Liver (tissue), 9 donors: ENCODE measurements around the gene SHF. TPM values are rescaled to one million over a fixed set of nuclear protein-coding genes. Genes with fewer than 3 reads are reported as not detected.

Experiments used
- DNase-seq: peaks from one replicate; pipeline ENCODE4 v3.0.0-alpha.2; 2017; ENCODE audit warnings: low spot score
- H3K27ac ChIP-seq, 2 donors: one replicate each; pipeline ENCODE4 v1.7.0; 2013; ENCODE audit warnings: inconsistent platforms in 2 of 2, low read length in 2 of 2, control low read depth in 1 of 2, low read depth in 1 of 2, mild to moderate bottlenecking in 1 of 2
- H3K27me3 ChIP-seq, 4 donors: one replicate each; pipeline versions ENCODE4 v1.6.1 to v1.7.0; 2013; ENCODE audit warnings: low read length in 3 of 4, inconsistent platforms in 1 of 4, mild to moderate bottlenecking in 1 of 4, moderate library complexity in 1 of 4; ENCODE audit not compliant: control insufficient read depth in 4 of 4, insufficient read depth in 4 of 4
- H3K36me3 ChIP-seq, 4 donors: one replicate each; pipeline versions ENCODE4 v1.6.1 to v1.7.0; 2013; ENCODE audit warnings: low read length in 3 of 4, mild to moderate bottlenecking in 3 of 4, low read depth in 1 of 4, moderate library complexity in 1 of 4; ENCODE audit not compliant: control insufficient read depth in 4 of 4, insufficient read depth in 3 of 4
- H3K4me1 ChIP-seq, 4 donors: one replicate each; pipeline versions ENCODE4 v1.6.1 to v1.7.0; 2013; ENCODE audit warnings: low read length in 3 of 4, mild to moderate bottlenecking in 3 of 4, moderate library complexity in 1 of 4; ENCODE audit not compliant: control insufficient read depth in 4 of 4, insufficient read depth in 4 of 4
- H3K4me3 ChIP-seq, 3 donors: one replicate each; pipeline versions ENCODE4 v1.6.1 to v1.7.0; 2013; ENCODE audit warnings: low read length in 3 of 3, control low read depth in 1 of 3, low read depth in 1 of 3, mild to moderate bottlenecking in 1 of 3
- H3K9ac ChIP-seq, 2 donors: one replicate each; pipeline ENCODE4 v1.7.0; 2013; ENCODE audit warnings: low read length in 2 of 2, mild to moderate bottlenecking in 2 of 2, moderate library complexity in 2 of 2, control low read depth in 1 of 2, low read depth in 1 of 2
- H3K9me3 ChIP-seq, 4 donors: one replicate each; pipeline versions ENCODE4 v1.6.1 to v1.7.0; 2013; ENCODE audit warnings: low read length in 3 of 4; ENCODE audit not compliant: control insufficient read depth in 4 of 4
- EGR1 ChIP-seq, 2 donors: IDR thresholded peaks; 2 replicates each; pipeline ENCODE4 v1.6.1; 2016 to 2018; ENCODE audit warnings: antibody characterized with exemption in 2 of 2, low read depth in 2 of 2
- FOXA1 ChIP-seq: IDR thresholded peaks from 2 replicates; pipeline ENCODE4 v1.6.1; 2016; ENCODE audit warnings: antibody characterized with exemption
- HNF4A ChIP-seq, 2 donors: conservative IDR thresholded peaks; 2 replicates each; pipeline ENCODE4 v1.6.1; 2016; ENCODE audit warnings: antibody characterized with exemption in 2 of 2, mild to moderate bottlenecking in 2 of 2
- HNF4G ChIP-seq: IDR thresholded peaks from 2 replicates; pipeline ENCODE4 v1.6.1; 2016; ENCODE audit warnings: antibody characterized with exemption
- JUND ChIP-seq, 2 donors: IDR thresholded peaks; 2 replicates each; pipeline ENCODE4 v1.6.1; 2016; ENCODE audit warnings: antibody characterized with exemption in 2 of 2
- NR2F2 ChIP-seq: IDR thresholded peaks from 2 replicates; pipeline ENCODE4 v1.6.1; 2016; ENCODE audit warnings: antibody characterized with exemption
- RXRA ChIP-seq, 2 donors: IDR thresholded peaks; 2 replicates each; pipeline ENCODE4 v1.6.1; 2017 to 2018; ENCODE audit warnings: antibody characterized with exemption in 2 of 2, mild to moderate bottlenecking in 1 of 2
- SP1 ChIP-seq: IDR thresholded peaks from 2 replicates; pipeline ENCODE4 v1.6.1; 2018; ENCODE audit warnings: antibody characterized with exemption, mild to moderate bottlenecking
- TAF1 ChIP-seq: conservative IDR thresholded peaks from 2 replicates; pipeline ENCODE4 v1.6.1; 2016; ENCODE audit warnings: antibody characterized with exemption, mild to moderate bottlenecking
- YY1 ChIP-seq: IDR thresholded peaks from 2 replicates; pipeline ENCODE4 v1.6.1; 2016; ENCODE audit warnings: antibody characterized with exemption, mild to moderate bottlenecking
- WGBS: extraction: QIAGEN DNeasy Blood & Tissue Kit; methylation state at CpG from one replicate; pipeline ENCODE4 v1.1.7; 2013; 5-methylcytosine and 5-hydroxymethylcytosine counted together
- polyA plus RNA-seq, 2 donors: library from polyadenylated mRNA; stranded (reverse) in 1 of 2; unstranded in 1 of 2; fragments of 200-250 nt in 1 of 2; fragments of >200 nt in 1 of 2; fragmentation: Nextera tagmentation in 1 of 2; extraction: Ambion mirVana in 1 of 2; gene quantifications; one replicate each; pipeline versions ENCODE4 v1.2.1 to v1.2.3, GENCODE V29; 2013 to 2015
- total RNA-seq, 2 donors: library from RNA; depleted of rRNA; stranded (reverse); fragments of >200 nt; gene quantifications; one replicate each; pipeline ENCODE4 v1.2.3, GENCODE V29; 2014
- TF ChIP-seq, protein P1 (sequence below): IDR thresholded peaks from 2 replicates; pipeline ENCODE4 v1.6.1; 2016; ENCODE audit warnings: antibody characterized with exemption
- TF ChIP-seq, protein P2 (sequence below): IDR thresholded peaks from 2 replicates; pipeline ENCODE4 v1.6.1; 2016; ENCODE audit warnings: antibody characterized with exemption
- TF ChIP-seq, protein P3 (sequence below): fragments of 150-350 bp; IDR thresholded peaks from 2 replicates; pipeline ENCODE4 v1.5.1; 2017; ENCODE audit warnings: improper control_type of control experiment, low read depth, low read length; ENCODE audit not compliant: missing input control
- TF ChIP-seq, protein P4 (sequence below): IDR thresholded peaks from 2 replicates; pipeline ENCODE4 v1.6.1; 2016; ENCODE audit warnings: antibody characterized with exemption, mild to moderate bottlenecking
- donor health status: healthy.
- donor health status: healthy.
- donor health status: healthy.
- donor health status: healthy.
- donor health status: healthy.

Gene SHF
- total and polyA plus RNA-seq, 4 donors = 4.7 to 15.7 (median 10.1) TPM

DNA sequence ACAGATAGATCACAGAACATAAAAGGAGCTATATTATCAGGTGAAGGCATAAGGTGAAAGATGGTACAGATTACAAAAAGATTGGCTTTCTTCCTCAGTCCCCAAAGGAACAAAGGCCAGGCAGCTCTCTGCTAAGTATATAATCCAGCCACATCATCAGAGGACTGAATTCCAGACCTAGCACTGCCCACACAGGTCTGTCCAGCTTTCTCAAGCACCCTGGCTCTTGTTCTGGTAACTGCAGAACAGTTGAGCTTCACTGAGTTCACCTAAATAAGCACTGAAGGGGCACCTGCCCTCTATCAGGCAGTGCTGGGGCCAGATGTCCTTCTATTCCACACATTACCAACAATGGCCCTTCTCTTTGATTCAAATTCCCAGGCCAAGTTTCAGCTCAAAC, 64.4 kb downstream of the SHF start:
- no peak for TF ChIP-seq HNF4G
- no peak for TF ChIP-seq JUND (IDR thresholded peaks at IDR 0.05)
- TF ChIP-seq, protein P1, sequence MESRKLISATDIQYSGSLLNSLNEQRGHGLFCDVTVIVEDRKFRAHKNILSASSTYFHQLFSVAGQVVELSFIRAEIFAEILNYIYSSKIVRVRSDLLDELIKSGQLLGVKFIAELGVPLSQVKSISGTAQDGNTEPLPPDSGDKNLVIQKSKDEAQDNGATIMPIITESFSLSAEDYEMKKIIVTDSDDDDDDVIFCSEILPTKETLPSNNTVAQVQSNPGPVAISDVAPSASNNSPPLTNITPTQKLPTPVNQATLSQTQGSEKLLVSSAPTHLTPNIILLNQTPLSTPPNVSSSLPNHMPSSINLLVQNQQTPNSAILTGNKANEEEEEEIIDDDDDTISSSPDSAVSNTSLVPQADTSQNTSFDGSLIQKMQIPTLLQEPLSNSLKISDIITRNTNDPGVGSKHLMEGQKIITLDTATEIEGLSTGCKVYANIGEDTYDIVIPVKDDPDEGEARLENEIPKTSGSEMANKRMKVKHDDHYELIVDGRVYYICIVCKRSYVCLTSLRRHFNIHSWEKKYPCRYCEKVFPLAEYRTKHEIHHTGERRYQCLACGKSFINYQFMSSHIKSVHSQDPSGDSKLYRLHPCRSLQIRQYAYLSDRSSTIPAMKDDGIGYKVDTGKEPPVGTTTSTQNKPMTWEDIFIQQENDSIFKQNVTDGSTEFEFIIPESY = no peak
- TF ChIP-seq, protein P2, sequence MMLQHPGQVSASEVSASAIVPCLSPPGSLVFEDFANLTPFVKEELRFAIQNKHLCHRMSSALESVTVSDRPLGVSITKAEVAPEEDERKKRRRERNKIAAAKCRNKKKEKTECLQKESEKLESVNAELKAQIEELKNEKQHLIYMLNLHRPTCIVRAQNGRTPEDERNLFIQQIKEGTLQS = no peak
- TF ChIP-seq, protein P3, sequence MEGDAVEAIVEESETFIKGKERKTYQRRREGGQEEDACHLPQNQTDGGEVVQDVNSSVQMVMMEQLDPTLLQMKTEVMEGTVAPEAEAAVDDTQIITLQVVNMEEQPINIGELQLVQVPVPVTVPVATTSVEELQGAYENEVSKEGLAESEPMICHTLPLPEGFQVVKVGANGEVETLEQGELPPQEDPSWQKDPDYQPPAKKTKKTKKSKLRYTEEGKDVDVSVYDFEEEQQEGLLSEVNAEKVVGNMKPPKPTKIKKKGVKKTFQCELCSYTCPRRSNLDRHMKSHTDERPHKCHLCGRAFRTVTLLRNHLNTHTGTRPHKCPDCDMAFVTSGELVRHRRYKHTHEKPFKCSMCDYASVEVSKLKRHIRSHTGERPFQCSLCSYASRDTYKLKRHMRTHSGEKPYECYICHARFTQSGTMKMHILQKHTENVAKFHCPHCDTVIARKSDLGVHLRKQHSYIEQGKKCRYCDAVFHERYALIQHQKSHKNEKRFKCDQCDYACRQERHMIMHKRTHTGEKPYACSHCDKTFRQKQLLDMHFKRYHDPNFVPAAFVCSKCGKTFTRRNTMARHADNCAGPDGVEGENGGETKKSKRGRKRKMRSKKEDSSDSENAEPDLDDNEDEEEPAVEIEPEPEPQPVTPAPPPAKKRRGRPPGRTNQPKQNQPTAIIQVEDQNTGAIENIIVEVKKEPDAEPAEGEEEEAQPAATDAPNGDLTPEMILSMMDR = no peak
- TF ChIP-seq RXRA (IDR thresholded peaks at IDR 0.05) = no peak
- Histone ChIP-seq H3K4me3 (no peak overlapping the region), H3K27me3 (peaks cover 0 to 5% (median 0%) of the 10 kb centered on the region in 4 donors), H3K4me1 (no peaks in the 10 kb centered on the region), H3K9ac (no peak overlapping the region), H3K27ac (no peak overlapping the region), H3K36me3 (no peaks in the 10 kb centered on the region), H3K9me3 (no peaks in the 10 kb centered on the region)
- no peak for DNase-seq

DNA sequence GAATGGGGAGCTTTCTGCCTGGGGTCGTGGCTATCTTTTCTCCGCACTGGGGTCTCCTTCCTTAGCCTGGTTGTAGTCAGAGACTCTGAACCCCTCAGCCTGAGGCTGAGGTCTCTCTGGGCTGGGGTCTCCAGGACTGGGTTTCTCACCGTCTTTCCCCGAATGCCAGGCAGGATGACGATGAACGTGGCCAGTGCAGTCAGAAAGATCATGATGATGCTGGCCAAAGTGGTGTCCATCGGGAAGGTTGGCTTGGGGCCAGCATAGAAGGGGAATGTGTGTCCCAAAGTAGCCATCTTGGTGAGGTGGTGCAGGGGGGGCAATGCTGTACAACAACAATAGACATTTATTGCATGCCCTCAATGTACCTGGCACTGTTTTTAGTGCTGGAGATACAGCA, 65.0 kb downstream of the SHF start:
- Histone ChIP-seq H3K36me3 (no peaks in the 10 kb centered on the region), H3K9ac (no peak overlapping the region), H3K4me3 (no peak overlapping the region), H3K27me3 (no peaks in the 10 kb centered on the region), H3K4me1 (peaks cover 0 to 6% (median 2%) of the 10 kb centered on the region in 4 donors), H3K9me3 (no peaks in the 10 kb centered on the region), H3K27ac (no peak overlapping the region)
- TF ChIP-seq NR2F2 (no peak), JUND (IDR thresholded peaks at IDR 0.05) (no peak), TAF1 (no peak), YY1 (no peak), SP1 (no peak), FOXA1 (no peak), HNF4A (conservative IDR thresholded peaks at IDR 0.05) (no peak), EGR1 (IDR thresholded peaks at IDR 0.05; ENCODE audit: low read depth in 2 of 2) (no peak)
- TF ChIP-seq, protein P1 = no peak
- TF ChIP-seq, protein P4, sequence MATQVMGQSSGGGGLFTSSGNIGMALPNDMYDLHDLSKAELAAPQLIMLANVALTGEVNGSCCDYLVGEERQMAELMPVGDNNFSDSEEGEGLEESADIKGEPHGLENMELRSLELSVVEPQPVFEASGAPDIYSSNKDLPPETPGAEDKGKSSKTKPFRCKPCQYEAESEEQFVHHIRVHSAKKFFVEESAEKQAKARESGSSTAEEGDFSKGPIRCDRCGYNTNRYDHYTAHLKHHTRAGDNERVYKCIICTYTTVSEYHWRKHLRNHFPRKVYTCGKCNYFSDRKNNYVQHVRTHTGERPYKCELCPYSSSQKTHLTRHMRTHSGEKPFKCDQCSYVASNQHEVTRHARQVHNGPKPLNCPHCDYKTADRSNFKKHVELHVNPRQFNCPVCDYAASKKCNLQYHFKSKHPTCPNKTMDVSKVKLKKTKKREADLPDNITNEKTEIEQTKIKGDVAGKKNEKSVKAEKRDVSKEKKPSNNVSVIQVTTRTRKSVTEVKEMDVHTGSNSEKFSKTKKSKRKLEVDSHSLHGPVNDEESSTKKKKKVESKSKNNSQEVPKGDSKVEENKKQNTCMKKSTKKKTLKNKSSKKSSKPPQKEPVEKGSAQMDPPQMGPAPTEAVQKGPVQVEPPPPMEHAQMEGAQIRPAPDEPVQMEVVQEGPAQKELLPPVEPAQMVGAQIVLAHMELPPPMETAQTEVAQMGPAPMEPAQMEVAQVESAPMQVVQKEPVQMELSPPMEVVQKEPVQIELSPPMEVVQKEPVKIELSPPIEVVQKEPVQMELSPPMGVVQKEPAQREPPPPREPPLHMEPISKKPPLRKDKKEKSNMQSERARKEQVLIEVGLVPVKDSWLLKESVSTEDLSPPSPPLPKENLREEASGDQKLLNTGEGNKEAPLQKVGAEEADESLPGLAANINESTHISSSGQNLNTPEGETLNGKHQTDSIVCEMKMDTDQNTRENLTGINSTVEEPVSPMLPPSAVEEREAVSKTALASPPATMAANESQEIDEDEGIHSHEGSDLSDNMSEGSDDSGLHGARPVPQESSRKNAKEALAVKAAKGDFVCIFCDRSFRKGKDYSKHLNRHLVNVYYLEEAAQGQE = no peak
- TF ChIP-seq, protein P3 = no peak
- DNase-seq = no peak
- 82% methylated on average over 7 of the region's 7 CpGs for WGBS
